ENCODE results near the gene NGB.
"Not testable (repeated sequence)": the region's sequence is repeated elsewhere in the genome, so short reads cannot be mapped to it uniquely, and the experiment has no call there.

Gene NGB, protein sequence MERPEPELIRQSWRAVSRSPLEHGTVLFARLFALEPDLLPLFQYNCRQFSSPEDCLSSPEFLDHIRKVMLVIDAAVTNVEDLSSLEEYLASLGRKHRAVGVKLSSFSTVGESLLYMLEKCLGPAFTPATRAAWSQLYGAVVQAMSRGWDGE

GRCh38 chr14:77271113-77271710, at the start of gene NGB:
Gene NGB (minus strand): TSS chr14:77271206. CDS start chr14:77270937, 269 bp downstream.
- no peak for DNase-seq (ENCODE audit: low read depth, low spot score)
- H3K27ac ChIP-seq, result no peak within 1 kb of the TSS

DNA sequence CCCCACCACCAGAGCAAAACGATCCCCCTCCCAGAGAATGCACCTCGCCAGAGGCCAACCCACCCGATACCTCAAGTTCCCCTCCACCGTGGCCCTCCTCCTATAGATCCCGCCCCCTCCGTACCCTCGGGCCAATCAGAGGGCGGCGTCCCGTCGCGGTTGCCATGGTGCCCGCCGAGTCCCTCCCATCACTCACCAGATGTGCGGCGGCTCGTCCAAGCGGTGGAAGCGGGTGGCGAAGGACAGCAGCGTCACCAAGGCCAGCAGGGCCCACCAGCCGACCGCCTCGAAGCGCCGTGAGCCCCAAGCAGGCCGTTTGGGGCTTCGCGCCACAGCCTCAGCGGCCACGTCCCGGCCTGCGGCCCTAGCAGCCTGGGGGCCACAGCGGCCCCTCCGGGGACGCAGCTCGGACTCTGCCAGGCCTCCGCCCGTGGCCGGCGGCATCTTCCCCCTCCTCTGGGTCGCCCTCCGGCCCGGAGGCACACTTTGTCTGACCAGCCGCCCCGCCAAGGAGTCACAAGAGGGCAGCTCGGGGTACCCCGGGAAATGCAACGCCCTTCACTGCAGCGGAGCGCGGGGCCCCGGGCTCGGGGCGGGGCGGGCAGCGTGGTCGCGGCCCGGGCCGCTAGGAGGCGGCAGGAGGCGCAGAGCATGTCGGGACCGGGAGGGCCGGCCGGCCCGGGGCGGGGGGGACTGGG, 49.4 kb upstream of the NGB start, which contains the start of gene POMT2:
POMT2 (minus strand) TSS at position 646 of the 698 bp plus-strand sequence; CDS start at position 444, 202 bp downstream.
- peak within 1 kb of the TSS; percentile 91 for H3K27ac ChIP-seq
- DNase-seq (ENCODE audit: low read depth, low spot score), result peak; percentile 55

DNA sequence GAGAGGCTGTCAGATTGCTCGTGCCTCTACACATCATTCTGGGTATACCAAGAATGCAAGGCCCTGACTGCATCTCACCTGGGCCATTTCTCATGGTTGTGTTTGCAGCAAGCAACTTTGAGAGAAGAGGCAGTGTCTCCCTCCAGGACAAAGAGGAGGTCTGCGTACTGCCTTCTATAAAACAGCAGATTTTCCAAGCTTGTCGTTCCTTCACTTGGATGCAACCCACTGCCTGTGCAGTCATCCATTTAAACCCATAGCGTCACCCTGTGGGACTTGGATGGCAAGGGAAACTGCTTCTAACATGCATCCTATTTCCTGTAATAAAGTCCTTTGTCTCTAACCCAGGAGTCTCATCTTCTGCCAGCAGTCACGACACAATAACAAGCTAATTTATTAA, 48.4 kb upstream of the NGB start:
- DNase-seq (ENCODE audit: low read depth, low spot score), result no peak
- H3K27ac ChIP-seq, result no peak overlapping the region

DNA sequence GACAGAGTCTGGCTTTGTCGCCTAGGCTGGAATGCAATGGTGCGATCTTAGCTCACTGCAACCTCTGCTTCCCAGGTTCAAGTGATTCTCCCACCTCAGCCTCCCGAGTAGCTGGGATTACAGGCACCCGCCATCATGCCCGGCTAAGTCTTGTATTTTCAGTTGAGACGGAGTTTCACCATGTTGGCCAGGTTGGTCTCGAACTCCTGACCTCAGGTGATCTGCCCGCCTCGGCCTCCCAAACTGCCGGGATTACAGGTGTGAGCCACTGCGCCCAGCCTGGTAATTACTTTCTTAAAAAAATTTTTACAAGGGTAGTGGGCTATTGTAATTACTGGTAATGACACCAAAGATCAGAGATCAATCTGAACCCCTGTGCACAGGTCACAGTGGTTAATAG, 47.8 kb upstream of the NGB start:
- DNase-seq (ENCODE audit: low read depth, low spot score); H3K27ac ChIP-seq: not testable (repeated sequence)

DNA sequence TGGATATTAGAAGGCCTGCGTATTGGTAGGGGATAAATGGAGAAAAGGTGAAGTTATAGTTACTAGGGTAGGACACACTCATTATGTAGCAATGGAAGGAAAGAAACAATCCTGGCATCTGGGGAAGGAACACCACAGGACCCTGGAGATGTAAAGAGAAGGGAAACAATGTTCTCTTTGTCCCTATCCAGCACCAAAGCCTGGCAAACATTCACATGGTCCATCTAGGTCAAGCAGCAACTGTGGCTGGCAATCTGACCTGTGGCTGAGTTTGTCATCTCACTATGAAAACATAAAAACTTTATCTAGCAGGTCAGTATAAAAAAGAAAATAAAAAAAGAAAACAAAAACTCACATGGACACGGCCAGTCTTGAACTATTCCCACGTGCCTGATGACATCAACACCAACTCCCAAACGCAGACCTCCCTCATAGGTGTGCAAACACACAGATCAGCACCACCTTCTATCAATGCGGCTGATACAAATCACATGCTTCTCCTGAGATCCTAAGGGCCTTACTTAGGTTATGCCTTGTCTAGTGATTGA, 47.1 kb upstream of the NGB start:
- no peak for DNase-seq (ENCODE audit: low read depth, low spot score)
- H3K27ac ChIP-seq, result no peak overlapping the region

- no peak overlapping the region for H3K27ac ChIP-seq
- DNase-seq (ENCODE audit: low read depth, low spot score), result peak; percentile 24
Measured at GRCh38 chr14:77316872-77317301, 45.9 kb upstream of the NGB start.

- no peak overlapping the region for H3K27ac ChIP-seq
- DNase-seq (ENCODE audit: low read depth, low spot score), result no peak
Measured at GRCh38 chr14:77316195-77316505, 45.1 kb upstream of the NGB start.

GRCh38 chr14:77314539-77315457, 43.8 kb upstream of the NGB start:
- DNase-seq (ENCODE audit: low read depth, low spot score), result no peak
- H3K27ac ChIP-seq, result peak overlapping the region; percentile 60

GRCh38 chr14:77314043-77314442, 43.0 kb upstream of the NGB start:
- peak; percentile 98 for DNase-seq (ENCODE audit: low read depth, low spot score)
- H3K27ac ChIP-seq, result peak overlapping the region; percentile 60

- peak overlapping the region; percentile 60 for H3K27ac ChIP-seq
Measured at GRCh38 chr14:77313371-77313770, 42.4 kb upstream of the NGB start.

GRCh38 chr14:77311217-77311616, 40.2 kb upstream of the NGB start:
- DNase-seq (ENCODE audit: low read depth, low spot score), result peak; percentile 22
- no peak overlapping the region for H3K27ac ChIP-seq

More at GRCh38 chr14:77313371-77313770, 42.4 kb upstream of the NGB start:
- DNase-seq (ENCODE audit: low read depth, low spot score), result no peak

DNA sequence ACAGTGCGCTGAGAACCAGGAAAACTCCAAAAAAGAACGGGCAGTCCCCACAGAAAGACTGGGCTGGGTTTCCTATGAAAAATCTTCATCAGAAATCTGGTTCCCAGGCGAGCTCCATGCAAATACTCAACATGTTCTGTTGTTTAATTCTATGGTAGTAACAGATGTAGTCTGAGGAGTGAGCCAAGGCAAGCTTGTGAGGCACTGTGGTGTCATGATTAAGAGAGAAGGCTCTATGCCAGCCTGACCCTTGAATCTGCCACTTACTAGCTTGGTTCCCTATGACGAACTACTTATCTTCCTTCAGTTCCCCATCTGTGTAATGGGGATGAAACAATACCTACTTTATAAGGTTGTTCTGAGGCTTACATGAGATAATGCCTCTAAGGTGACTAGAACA, 39.0 kb upstream of the NGB start:
- no peak for DNase-seq (ENCODE audit: low read depth, low spot score)
- no peak overlapping the region for H3K27ac ChIP-seq

DNA sequence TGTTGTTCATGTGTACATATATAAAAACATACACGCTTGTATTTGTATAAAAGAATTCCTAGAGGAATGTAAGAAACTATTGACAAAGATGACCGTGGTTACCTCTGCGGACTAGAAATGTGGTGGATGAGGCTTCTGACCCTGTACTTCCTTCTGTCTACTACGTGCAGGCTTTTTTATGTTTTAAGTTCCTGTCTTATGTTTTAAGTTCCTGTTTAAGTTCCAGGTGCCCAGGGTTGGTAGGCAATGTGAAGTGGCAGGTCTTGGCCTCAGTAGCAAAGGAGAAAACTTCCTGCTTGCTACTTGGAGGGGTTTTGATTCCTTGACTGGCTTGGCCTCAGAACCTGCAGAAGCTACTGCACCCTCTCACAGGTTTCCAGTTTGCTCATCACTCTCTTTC, 38.1 kb upstream of the NGB start:
- no peak for DNase-seq (ENCODE audit: low read depth, low spot score)
- no peak overlapping the region for H3K27ac ChIP-seq

DNA sequence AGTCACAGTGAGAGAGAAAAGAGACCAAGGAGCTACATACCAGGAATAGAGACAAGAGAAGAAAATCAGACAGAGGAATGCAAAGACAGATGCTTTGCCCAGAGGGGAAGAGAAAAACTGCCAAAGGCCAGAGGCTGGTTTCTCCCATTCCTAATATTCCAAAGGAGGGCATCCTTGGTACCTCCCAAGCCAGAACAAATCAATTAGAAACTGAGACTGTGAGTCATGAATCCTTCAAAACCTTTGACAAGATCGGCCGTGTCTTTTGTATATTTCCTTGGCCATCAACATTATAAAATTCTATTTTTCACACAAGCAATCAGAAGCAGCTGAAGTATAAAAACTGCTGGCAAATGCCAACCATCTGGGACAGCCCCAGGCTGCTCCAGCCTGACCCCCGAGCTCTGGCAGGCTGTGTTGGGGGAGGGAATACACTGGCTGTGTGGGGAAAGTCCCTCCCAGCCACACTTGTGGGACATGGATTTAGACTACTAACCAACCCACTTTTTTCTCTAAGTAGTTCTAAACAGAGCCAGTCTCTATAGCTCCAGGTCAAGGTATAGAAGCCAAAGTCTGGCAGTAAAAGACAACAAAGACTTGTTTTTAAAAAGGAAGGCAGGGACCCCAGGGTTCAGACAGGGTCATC, 36.0 kb upstream of the NGB start:
- H3K27ac ChIP-seq, result no peak overlapping the region
- DNase-seq (ENCODE audit: low read depth, low spot score), result no peak

GRCh38 chr14:77306416-77306815, 35.4 kb upstream of the NGB start:
- no peak overlapping the region for H3K27ac ChIP-seq
- DNase-seq (ENCODE audit: low read depth, low spot score), result no peak

DNA sequence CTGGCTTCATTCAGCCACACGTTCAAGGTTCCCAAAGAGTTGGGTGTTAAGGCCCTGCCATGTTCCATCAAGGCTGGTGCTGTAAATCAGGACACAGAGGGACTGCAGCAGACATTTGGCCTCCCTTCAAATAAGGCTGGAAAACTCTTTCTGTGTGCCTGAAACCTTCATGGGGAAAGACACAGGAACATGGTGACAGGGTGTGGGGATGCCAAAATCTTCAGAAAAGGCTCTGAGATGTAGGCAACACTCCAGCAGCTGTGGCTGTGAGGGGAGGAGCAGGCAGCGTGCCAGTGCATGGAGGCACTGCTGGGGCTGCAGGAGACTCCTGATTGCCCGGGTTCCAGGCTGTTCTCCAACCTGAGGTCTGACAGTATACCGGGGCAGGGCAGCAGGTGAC, 34.7 kb upstream of the NGB start:
- H3K27ac ChIP-seq, result no peak overlapping the region
- DNase-seq (ENCODE audit: low read depth, low spot score), result no peak

DNA sequence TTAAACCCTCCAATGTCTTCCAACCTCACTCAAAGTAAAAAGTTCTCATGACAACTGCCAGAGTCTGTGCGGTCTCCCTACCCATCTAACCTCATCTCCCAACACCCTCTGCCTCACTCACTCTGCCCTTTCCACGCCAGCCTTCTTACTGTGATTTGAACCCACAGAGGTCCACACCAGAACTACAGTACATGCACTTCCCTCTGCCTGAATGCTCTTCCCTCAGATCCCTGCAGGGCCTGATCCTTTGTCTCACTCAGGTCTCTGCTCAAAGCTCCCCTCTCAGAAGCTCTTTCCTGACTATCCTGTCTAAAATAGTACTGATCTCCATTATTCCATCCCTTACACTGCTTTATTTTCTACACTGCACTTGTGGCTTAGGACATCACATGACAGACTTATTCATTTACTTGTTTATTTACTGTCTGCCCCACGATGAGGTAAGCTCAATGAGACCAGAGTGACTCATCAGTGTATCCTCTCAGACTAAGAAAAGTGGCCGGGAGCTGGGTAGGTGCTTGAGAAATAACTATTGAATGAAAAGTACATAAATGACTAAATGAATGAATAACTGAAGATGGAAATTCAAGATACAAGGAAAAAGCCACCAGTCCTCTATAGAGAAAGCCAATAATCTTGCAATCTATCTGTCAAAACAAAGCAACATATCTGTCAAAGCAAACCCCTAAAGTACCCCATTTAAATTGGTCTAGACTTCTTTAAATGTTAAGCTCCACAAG, 32.6 kb upstream of the NGB start:
- DNase-seq (ENCODE audit: low read depth, low spot score), result peak; percentile 96
- peak overlapping the region; percentile 77 for H3K27ac ChIP-seq

DNA sequence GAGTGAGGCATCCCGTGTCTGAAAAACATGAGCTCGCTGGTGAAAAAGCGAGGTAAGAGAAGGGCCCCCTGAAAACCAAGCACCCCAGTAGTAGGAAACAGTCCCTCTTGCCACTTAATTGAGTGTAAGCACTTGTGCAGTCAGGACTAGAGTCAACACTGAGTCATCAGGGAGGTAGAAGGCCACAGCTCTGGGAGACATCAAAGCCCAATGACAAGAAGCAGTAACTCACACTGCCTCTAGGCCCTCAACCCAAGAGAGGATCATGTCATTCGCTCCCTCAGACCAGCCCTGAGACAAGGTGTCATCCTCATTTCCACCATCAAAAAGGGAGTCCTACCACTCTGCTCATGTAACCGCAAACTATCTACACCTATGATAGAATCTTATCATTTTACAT, 31.9 kb upstream of the NGB start:
- peak; percentile 86 for DNase-seq (ENCODE audit: low read depth, low spot score)
- H3K27ac ChIP-seq, result peak overlapping the region; percentile 77

- H3K27ac ChIP-seq, result no peak overlapping the region
- DNase-seq (ENCODE audit: low read depth, low spot score), result peak; percentile 36
Measured at GRCh38 chr14:77301103-77301502, 30.1 kb upstream of the NGB start.
